ENCODE data around the gene OPHN1.

The OPHN1 gene

DNA sequence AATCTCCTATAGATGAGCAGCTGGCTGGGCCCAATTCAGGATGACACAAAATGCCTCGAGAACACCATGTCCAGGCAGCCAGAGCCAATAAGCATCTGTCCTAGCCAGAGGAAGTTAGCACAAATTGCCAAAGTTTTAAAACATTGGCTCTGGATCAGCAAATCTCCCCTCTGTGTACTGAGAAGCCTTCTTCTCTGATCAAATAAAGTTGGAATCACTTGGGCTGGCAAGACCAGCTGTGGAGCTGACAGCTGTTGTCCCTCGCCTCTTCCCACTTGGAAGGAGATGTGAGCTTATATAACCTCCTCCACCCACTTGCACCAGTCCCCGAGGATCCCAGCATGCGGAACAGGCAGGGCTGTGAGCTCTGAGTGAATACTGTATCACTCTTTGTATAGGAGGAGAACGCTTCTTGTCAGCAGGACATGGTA lies 183.9 kb downstream of the OPHN1 start:
- DNase-seq (ENCODE audit: low read depth in 3 of 3): no peak

DNA sequence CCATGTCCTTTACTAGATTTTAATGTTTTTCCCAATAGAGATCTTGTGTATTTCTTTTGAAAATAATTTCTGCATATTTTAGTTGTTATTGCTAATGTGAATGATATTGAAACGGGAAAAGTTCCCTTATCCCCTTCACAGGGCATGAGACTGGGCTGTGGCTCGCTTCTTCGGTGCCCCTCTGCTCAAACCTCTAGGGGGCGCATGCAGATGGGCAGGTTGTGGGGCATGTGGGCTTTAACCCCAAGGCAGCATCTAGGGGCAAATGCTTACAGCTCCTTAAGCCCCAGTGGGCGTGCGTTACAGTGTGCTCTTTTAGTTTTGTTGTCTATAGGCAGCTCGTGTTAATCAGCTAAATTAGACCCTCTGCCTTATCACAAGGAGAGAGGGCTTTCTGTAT lies 194.7 kb downstream of the OPHN1 start:
- no peak for DNase-seq (ENCODE audit: low read depth in 3 of 3)

DNA sequence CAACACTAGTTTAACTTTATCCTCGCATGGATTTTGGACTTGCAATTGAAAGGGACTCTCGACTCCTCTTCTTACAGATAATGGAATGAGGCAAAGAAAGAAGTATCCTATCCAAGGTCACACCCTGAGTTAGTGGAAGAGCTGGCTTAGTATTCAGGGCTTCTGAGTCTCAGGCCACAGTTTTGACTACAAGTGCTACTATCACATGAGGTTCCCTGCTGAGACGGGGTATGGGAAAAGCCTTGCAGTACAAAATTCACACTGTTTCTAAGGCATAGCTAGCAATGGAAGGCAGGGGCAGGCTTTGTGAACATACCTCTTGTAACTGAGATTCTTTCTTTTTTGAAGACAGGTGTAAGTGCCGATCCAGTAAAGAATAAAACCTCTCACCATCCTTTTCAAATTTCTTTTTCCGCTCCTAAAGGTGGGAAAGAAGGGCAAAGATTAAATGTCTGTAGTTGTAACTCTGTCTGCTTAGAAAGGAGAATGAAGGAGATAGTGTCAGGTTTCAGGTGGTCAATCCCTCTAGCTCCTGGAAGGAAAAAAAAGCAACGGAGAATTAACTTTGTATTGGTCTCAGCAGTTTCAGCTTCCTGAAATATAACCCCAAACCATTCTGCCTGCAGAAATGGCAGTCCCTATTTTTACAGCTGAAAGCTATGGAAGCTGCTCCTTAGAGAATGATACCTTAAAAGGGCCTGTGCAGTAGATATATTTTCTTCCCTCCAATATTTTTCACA lies 199.0 kb downstream of the OPHN1 start:
- no peak for DNase-seq (ENCODE audit: low read depth in 3 of 3)

DNA sequence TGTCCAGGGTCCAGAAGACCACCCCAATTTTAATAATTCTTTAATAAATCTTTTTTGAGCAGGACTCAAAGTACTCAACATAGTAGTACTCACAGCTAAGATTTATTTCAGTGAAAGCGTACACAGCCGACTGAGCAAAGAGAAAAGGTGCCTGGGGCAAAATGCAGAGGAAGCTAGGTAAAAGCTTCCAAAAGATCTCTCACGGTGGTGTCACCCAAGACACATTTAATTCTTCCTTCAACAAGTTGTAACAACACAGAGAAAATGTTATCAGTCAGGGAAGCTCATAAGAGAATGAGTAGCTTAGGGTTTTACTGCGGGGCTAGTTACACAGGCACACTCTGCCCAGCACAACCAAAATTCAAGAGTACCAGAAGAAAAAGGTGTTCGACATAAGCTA lies 201.1 kb downstream of the OPHN1 start:
- no peak for DNase-seq (ENCODE audit: low read depth in 3 of 3)

DNA sequence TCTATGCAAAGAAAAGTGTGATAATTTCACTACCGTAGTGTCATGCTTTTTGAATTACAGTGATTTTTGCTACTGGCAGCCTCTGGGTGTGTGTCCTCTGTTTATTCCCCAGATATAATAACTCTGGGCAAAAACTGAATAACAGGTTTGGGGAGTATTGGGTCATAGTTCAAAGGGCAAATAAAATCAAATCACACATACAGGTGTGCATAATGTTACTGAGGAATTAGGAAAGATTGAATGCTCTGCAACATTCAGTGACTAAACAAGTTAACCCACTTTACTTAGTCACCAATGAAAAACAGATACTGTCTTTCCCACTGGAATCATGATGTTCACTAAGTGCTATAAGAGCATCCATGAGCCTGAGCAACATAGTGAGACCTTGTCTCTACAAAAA lies 224.3 kb downstream of the OPHN1 start:
- DNase-seq (ENCODE audit: low read depth in 3 of 3): no peak

DNA sequence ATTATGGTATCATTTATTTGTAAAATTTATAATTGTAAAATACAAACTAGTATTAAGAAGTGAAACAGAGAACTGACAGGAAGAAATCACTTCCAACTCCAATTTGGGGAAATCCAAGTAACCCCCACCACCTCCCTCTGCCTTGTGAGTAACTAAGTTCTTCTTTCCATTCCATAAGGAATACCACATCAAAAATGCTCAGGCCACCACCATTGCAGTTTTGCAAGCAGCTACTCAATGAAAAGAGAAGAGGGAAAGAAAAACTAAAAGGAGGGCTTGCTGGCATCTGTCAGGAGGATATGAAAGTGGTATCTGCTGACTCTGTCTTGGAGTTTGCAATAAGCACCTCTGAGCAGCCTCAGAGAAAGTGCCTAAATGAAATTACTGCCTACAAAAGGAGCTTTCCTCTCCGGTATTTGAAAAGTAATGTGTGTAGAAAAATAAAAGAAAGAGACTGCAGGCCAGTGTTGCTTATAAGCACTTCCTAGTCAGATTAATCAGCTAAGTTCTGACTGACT lies 228.7 kb downstream of the OPHN1 start:
- no peak for DNase-seq (ENCODE audit: low read depth in 3 of 3)

DNA sequence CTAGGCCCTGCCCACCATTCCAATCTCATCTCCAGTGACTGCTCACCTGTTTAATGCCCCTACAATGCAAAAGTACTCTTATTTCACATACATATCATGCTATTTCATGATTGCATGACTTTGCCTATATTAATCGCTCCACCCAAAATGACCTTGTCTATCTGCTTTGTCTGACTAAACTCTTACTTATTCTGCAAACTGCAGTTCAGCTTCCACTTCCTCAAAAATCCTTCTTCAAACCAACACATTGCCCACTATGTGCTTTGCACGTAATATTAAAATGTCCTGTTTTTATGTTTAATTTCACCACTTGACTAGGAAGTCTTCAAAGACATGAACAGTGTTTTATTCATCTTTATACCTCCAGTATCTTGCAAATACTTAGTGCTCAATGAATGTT lies 229.6 kb downstream of the OPHN1 start:
- DNase-seq (ENCODE audit: low read depth in 3 of 3): no peak

DNA sequence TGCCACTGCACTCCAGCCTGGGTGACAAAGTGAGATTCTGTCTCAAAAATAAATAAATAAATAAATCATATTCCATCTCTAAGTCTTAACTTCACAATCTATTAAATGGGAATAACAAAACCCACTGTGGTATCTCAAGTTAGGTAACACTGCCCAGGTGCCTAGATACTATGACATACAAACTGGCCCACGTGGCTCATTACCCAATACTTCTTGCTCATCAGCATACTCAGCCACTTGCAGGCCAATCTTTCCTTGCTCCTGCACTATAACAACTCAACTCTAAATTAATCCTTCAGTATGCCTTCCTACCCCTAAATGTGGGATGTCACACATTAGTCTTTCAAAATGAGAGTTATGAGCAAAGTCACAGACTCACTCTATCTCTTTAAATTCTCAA lies 230.1 kb downstream of the OPHN1 start:
- no peak for DNase-seq (ENCODE audit: low read depth in 3 of 3)

DNA sequence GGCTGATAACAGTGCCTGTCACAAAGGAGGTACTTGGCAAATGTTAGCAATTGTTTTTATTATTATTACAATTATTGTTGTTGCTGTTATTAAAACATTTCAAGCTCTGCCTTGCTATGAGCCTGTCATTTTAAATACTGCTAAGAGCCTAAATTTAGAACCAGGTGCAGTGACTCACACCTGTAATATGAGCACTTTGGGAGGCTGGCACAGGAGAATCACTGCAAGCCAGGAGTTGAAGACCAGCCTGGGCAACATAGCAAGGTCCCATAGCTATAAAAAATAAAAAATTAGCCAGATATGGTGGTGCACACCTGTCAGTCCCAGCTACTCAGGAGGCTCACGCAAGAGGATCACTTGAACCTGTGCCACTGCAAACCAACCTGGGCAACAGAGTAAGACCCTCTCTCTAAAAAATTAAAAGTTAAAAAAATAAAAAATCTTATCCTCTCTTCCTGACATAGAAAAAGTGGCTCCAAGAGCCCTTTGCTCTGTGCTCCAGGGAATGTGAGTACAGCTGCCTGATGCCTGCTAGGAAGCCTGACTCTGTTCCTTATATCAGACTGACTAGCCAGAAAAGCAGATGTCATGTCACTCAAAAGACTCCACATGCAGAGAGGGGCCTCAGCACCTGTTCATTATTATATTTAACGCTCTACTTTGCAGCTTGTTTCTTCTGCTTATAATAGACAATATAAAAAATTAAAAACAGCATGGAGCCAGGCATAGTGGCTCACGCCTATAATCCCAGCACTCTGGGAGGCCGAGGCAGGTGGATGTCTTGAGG lies 234.0 kb downstream of the OPHN1 start:
- DNase-seq (ENCODE audit: low read depth in 3 of 3): no peak

DNA sequence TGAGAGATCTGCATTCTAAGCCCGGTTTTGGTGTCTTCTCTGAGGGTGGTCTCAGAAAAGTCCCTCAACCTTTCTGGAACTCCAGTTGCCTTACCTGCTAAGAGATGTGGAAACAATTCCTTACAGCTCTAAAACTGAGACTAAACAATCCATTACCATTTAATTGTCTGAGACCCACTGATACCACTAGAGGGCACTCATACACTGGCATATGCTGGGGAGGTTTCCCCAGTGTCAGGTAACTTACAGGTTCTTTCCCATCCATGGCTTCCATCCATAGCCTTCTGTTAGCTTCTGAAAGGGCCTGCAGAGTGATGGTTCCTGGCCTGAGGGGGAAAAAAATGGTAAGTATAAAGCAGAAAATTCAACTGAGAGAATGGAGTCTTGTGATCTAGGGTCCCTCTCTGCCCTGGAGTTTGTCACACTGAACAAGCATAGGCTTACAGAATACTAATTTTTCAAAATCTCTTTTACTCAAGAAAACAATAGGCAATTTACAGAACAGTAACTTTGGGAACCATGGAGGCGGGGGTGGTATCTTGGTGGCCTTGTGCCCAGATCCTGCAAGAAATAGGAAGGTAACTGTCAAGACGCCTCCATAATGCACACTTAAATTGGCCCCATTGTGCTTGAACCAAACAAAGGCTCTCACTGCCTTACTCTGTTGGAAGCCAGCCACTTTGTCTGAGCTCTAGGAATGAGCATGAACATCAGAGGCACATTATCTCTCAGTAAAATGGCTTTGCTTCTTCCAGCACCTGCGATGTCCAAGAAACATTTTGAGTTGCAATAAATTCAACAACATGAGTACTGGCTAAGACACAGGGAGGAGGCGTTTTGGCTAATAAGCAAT lies 236.1 kb downstream of the OPHN1 start:
- no peak for DNase-seq (ENCODE audit: low read depth in 3 of 3)

DNA sequence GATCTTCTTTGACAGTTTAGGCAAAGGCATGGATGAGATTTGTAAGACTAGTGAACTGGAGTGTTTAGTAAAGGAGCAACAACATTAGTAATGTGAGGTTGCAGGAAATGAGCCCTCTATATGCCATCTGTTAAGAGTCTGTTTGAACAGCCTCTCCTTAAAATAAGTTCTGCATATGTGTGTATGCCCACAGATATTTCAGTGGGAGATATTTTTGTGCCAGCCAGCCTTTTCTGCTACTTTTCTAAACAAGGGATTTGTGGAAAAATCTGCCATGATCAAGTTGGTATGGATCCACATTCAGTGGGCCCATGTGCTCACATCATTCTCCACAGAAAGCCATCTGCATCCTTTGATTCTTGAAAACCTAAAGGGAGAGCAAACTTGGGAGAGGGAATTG lies 237.7 kb downstream of the OPHN1 start:
- no peak for DNase-seq (ENCODE audit: low read depth in 3 of 3)

DNA sequence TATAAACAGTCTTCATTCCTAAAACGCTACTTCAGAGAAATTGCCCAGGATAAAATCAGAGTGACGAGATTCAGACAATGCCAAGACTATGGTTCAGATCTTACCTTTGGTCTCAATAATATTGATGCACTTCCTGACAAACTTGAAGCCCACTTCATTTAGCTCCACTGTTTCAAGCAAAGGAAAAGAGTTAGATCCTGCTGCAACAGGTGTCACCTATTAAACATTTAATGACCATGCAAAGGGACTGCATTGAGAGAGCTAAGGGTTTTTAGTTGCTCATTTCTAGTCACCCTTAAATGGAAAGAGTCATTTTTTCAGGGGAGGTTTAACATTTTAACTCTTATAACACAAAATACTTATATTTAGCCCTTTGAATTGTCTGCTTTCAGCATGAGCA lies 239.5 kb downstream of the OPHN1 start:
- no peak for DNase-seq (ENCODE audit: low read depth in 3 of 3)

DNA sequence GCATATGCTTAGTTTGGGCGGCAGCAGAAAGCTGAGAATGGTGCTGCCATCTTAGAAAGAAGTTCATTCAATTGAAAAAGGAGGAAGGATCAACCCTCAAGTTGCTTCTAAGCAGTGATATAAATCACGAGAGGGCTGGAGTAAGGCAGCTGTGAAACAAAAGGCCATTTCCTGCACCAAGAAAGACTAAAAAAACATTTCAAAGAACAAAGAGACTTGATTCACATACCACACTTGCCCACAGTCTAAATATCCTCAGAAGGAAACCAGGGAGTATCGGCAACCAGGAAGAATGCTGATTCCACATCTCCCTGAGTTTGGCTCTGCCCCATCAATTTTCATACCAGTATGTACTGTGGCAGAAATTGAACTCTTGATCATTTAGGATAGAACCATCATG lies 240.1 kb downstream of the OPHN1 start:
- DNase-seq (ENCODE audit: low read depth in 3 of 3): no peak

DNA sequence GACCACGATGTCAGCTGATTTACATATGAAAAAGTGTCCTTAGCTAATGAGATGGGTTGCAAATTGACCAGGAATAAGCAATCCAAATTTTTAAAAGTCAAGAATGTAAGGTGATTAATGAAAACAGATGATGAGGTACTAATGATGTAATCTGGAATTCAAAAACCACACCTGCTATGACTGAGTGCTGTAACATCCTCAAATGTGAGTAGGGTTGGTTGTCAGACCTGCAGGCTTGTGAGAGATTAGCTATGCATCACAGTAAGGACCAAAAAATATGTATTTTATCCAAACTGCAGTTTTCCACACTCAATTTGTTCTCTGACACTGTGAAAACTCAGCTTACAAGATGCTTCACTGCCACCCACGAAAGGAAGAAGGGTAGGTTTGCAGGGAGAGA lies 242.5 kb downstream of the OPHN1 start:
- no peak for DNase-seq (ENCODE audit: low read depth in 3 of 3)

DNA sequence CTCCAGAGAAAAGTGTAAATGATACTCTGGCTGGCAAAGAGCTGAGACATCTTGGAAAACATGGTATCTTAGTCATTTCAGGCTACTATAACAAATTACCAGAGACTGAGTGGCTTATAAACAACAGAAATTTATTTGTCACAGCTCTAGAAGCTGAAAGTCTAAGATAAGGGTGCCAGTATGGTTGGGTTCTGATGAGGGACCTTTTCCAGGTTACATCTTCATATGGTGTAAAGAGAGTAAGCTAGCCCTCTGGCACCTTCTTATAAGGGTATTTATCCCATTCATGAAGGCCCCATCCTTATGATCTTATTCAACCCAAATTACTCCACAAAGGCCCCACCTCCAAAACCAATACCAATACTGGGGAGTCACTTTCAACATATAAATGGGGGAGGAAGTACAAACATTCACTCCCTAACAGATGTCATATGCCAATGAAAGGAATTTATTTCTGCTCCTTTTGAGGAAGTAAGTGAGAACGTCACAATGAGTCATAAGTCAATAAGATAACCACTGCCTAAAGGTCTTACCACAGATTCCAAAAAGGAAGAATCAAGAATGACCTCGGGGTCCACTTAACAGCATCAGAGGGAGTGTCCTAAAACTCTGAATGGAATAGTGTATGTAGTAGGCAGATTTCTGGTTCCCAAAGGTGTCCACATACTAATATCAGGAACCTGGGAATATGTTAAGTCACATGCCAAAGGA lies 246.6 kb downstream of the OPHN1 start:
- DNase-seq (ENCODE audit: low read depth in 3 of 3): no peak

DNA sequence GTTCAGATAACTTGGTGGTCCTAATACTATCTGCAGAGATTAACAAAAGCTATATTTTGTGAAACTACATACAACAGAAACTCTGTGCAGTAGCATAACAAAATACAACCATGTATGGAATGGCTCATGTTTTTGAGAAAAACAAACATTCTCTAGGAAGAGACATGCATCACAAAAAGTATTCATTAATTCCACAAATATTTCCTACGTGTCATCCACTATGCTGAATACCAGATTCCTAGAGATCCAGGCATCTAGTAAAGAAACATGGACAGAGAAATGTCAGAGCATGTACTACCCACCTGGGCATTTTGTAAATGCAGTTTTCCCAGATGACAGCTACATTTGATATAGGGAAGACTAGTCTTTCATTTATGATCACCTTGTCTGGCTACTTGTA lies 248.1 kb downstream of the OPHN1 start:
- no peak for DNase-seq (ENCODE audit: low read depth in 3 of 3)

DNA sequence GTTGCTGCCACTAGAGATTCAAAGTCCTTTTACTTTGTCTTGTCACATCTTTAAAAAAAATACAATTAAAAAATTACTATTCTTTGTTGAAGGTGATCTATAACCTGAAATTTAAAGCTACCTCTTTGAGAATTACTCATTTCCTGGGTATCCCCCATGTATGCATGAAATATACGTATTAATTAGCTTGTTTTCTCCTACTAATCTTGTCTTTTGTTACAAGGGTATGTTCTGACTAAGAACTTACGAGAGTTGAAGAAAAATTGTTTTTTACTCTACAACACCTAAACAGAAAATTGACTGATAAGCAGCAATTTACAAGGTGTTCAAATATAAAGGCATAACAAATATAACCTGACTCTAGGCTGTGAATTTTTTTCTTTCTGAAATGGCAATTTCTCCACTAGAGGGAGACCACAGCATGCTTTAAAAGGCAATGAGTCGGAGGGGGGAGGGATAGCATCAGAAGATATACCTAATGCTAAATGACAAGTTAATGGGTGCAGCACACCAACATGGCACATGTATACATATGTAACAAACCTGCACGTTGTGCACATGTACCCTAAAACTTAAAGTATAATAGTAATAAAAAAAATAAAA lies 249.6 kb downstream of the OPHN1 start:
- DNase-seq (ENCODE audit: low read depth in 3 of 3): no peak

DNA sequence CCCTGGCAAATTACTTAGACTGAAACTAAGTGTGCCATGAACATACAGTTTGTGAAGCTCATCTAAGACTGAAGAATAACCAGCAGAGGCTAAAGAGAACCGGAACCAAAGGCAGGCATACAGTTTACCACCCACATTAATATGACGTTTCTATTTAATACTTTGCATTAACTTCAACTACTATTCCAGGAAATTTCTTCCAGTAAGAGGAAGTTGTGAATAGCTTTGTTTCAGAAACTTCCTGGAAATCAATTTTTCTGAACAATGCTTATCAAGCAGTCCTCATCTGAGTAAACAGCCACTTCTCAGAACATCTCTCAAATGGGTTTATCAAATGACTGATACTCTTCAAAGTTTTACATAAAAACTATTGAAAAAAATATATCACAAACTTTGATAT lies 252.7 kb downstream of the OPHN1 start:
- DNase-seq (ENCODE audit: low read depth in 3 of 3): no peak

DNA sequence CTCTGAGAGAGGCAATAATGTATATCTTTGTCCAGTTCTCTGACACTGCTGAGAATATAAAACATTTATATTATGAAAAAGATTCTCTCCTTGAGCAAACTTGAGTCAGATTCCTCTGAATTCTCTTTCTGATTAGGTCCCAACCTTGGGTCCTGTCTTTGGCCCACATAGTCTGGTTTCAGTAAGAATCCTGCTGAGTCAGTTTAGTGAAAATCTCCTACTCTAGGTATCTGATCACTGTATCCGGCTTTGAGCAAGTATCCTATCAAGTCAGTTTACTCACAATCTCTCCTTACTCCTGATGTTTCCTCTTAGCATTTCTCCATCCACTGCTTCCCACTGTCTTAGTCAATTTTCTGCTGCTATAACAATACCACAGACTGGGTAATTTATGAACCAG lies 253.9 kb downstream of the OPHN1 start:
- DNase-seq (ENCODE audit: low read depth in 3 of 3): no peak

DNA sequence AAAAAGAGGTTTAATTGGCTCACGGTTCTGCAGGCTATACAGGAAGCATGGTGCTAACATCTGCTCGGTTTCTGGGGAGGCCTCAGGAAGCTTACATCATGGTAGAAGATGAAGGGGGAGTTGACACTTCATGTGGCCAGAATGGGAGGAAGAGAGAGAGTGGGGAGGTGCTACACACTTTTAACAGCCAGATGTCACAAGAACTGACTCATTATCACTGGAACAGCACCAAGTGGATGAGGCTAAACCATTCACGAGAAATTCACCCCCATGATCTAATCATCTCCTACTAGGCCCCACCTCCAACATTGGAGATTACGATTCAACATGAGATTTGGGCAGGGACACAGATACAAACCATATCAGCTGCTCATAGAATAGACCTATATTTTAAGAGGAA lies 255.8 kb downstream of the OPHN1 start:
- DNase-seq (ENCODE audit: low read depth in 3 of 3): no peak

DNA sequence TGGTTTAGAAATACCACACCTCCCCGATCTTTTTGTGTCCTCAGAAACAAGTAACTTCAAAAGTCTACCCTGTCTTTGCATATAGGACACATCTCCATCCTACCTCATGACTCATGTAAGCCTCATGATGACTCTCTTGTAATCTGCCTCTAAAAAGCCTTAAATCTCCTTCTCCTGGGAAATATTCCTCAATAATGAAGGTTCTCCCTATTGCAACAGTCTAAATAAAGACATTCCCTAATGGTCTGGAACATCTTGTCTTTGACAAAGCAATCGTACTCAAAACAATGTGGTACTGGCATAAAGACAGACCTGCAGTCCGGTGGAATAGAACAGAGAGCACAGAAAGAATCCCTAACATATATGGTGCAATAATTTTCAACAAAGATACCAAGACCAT lies 257.7 kb downstream of the OPHN1 start:
- no peak for DNase-seq (ENCODE audit: low read depth in 3 of 3)

All from stimulated activated CD4-positive, alpha-beta T cell treated with anti-CD3 and anti-CD28 coated beads, TNF-alpha, amount 100 ng/mL, for 4 hours (primary cell).